Epidermal melanocyte (primary cell): ENCODE data around the gene CYP26B1.

Source experiments
- DNase-seq: peaks from one replicate; pipeline ENCODE4 v3.0.0; 2011; ENCODE audit warnings: low spot score; ENCODE audit not compliant: insufficient read length

The CYP26B1 gene

DNA sequence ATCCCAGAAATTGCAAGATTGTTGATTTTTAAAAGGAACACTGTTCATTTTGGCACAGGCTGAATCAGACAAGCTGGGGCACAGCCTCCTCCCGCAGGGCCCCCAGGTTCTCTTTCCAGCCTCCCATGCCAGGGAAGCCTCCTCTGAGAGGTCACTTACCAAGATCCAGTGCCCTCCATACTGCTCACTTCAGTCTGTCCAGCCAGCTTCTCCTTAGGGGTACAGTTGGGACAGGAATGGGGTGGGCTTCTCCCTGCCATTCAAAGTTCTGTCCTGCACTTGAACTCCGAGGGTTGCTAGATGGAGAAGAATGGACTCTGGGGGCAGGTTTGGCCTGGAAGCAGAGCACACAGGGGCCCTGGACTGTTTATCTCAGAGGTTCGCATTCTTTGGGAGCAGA, 7.5 kb upstream of the CYP26B1 start:
- DNase-seq: no peak

DNA sequence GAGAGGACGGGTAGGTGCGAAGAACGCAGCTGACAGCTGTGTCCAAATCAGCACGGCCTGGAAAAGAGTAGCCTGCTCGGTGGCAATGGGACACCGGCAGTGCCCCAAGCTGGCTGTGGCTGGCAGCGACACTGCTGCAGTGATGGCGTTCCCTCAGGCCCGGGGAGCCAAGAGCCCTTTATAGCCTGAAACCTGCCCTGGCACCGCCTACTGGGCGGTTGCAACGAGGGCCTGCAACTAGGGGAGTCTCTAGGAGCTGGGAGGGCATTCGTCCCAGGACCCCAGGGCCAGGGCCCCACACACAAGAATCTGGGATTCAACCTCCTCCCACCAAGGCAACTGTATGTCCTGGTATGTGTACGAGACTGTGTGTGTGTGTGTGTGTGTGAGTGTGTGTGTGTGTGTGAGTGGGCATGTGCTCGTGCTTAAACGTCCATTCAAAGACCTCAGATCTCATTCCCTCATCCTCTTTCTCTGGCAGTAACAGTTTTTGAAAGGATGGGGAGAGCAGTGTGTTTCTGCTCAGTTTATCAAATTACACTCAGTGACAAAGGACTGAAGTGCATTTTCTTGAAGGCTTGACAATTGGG, 6.8 kb upstream of the CYP26B1 start:
- DNase-seq: no peak

DNA sequence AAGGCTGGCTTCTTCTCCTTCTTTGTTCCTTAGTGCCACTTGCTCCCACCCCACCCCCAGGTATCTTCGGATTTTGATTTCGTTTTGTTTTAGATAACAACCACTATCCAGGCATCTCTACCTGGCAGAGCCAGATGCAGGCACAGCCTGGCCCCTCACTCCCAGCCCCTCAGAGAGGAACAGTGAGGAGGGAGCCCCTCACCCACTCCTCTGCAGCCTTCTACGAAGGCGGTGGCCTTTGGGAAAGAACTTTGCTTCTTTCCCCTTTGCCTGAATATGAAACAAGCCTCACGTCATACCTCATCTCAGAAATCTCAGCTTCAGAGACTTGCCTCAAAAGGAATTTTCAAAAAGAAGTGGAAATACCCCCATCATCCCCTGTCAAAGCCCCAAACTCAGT, 6.3 kb upstream of the CYP26B1 start:
- DNase-seq: no peak

DNA sequence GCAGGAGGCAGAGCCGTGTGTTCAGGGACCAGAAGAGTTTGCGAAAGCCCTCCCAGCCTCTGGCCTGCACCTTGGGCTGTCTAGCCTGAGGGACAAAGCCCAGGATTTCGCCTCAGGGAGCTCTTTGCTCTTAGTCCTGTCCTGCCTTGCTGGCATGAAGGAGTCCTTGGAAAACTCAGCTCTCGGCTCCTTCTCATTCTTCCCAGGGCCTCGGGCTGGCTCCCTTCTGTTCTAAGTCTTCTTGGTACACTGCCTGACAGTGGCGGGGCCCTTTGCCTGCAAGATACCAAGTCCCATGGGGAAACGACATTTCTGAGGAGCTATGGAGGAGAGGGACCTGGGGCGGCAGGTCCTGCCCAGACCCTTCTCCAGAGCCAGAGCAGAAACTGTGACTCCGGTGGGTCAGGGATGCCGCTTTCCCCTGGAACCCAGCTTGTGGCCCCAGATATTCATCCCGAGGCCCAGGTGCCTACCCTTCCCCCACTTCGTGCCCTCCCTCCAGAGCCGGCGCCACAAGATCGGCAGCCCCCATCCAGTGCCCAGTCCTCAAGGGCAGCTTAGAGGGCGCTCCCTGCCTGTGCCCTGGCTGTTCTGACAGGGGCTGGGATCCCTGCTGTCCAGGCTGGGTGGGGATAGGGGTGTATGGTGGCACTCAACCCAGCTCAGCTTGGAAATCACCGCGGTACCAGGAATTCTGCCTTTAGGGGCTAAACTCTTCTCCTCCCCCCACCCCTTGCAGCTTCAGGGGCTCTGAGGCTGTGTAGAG, 5.5 kb upstream of the CYP26B1 start:
- DNase-seq: no peak

DNA sequence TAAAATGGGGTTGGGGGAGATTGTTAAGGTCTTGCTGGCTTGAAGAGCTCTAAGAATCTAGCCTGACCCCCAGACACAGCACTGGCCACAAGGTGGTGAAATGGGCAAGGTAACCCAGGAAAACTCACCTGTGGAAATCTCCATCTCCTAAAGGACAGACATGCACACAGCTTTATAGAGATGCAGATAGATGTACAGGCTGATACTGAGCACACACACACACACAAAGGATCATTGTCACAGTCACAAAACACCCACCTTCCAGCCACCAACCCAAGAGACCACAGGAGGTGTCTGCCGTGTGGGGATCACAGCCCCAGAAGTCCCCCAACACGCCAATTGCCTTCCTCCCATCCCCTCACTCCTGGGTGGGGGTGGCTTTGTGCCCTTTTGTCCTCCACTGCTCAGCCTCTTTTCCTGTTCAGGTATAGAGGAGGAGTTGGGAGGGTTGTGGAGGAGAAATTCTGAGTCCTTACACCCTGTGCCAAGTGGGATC, 3.2 kb upstream of the CYP26B1 start:
- DNase-seq: no peak

DNA sequence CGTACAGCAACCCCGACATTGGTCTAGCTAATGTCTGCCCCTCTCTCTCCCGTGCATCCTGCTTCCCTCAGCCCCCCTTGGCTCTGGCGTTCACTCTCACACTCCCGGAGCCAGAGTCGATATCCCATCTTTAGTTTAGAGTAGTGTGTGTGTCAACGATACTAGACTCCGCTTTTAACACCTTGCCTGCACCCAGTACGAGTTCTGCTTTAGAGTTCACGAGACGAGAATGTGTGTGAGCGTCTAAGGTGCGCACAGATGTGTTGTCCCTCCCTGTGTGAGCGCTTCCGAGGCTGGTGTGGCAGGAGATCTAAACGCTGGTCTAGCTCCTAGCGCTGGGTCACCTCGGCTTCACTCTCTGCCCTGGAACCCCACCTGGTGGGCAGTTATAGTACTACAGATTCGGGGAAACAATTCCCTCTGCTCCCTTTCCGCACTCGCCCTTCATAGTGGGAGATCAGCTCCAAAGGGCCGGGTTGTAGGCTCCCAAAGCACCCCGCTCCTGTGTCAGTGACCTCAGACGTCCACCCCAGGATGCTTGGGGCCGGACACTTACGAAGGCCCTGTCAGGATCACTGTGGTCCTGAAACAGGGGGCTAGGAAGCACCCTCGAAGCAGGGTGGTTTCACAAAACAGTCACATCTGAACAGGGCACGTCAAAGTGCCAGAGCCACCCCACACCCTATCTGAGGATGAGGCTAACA, 2.6 kb upstream of the CYP26B1 start:
- peak; percentile 96 for DNase-seq

DNA sequence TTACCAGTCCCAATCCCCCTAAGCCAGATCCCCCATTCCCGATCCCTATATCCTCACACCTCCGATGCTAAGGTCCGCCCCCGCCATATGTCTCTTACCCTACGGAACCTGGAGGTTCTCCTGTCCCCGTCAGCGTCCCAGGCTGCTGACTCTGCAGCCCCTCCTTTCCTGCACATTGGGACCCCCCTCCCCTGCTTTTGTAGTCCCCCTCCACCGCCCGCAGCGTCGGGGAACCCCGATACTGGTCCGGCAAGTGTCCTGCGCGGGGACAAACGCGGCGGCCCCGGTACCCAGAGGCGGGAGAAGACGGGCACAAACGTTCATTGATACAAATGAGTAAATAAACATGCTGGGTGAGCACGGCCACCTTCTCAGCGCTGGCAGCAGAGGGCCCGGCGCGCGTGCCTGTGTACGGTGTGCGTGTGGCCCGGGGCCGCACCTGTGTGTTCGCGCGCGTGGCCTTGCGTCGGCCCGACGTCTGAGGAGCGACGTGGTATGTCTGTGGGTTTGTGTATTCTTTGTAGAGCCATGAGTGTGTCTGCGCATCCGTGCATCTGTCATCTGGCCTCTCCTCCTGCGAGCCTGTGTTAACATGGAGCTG, 2.0 kb upstream of the CYP26B1 start:
- DNase-seq: no peak

DNA sequence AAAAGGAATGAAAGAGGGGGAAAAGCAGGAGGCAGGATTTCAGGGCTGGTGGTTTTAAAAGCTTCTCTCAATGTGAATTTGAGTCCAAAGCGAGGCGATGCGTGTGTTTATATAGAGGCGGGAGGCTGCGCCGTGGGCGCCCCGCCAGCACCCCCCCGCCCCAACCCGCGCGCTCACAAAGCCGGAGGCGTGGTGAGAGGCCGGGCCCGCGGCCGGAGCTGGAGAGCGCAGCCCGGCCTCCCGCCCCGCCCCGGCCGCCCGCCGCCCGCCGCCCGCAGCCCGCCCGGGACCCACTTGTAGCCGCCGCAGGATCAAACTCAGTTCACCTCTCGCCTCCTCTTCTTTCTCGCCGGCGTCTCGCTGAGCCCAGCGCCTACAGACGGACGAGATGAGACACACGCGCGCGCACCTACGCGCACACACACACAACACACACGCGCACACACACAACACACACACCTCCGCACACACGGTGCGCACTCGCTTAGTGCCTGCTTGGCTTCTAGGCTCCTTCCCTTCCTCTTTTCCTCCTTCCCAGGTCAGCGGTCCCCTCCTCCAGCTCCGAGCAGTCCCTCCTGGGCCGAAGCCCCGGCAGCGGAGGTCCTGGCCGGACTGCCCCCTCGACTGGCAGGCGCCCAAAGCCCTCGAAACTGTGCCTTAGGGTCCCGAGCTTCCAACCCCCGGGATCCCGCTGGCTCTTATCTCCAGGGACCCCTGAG, 1.3 kb upstream of the CYP26B1 start:
- DNase-seq: no peak

DNA sequence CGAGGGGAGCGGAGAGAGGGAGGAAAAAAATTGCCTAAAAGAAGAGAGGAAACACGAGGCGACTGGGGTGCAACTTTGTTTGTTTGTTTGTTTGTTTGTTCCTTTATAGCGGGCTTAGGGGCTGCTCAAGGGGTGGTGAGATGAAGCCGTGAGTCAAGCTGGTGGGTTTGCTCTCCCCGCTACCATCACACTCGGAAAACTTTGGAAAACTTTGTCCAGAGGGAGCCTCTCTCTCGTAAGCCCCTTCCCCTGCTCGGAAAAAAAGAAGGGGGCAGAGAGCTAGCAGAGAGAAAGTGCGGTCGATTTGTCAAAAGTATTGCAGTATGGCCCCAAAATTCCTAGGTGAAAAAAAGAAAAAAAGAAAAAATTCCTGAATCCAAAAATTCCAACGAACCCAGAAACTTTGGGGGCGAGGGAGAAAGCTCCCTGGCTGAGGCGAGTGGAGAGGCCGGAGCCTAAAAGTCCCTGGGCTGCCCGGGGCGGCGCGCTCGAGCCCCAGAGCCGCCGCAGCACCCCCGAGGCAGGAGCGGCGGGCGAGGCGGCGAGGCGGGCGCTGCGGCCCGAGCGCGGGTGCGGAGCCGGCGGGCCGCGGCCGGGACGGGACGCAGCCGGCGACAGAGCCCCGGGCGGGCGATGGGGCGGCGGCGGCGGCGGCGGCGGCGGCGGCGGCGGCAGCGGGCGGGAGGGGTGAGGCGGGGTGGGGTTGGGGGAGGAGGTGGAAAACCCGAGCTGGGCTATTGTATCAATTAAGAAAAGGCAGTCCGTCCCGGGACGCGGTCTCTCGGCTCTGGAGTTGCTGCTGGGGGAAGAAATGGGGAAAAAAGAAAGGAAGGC, 558 bp upstream of the CYP26B1 start:
- no peak for DNase-seq

DNA sequence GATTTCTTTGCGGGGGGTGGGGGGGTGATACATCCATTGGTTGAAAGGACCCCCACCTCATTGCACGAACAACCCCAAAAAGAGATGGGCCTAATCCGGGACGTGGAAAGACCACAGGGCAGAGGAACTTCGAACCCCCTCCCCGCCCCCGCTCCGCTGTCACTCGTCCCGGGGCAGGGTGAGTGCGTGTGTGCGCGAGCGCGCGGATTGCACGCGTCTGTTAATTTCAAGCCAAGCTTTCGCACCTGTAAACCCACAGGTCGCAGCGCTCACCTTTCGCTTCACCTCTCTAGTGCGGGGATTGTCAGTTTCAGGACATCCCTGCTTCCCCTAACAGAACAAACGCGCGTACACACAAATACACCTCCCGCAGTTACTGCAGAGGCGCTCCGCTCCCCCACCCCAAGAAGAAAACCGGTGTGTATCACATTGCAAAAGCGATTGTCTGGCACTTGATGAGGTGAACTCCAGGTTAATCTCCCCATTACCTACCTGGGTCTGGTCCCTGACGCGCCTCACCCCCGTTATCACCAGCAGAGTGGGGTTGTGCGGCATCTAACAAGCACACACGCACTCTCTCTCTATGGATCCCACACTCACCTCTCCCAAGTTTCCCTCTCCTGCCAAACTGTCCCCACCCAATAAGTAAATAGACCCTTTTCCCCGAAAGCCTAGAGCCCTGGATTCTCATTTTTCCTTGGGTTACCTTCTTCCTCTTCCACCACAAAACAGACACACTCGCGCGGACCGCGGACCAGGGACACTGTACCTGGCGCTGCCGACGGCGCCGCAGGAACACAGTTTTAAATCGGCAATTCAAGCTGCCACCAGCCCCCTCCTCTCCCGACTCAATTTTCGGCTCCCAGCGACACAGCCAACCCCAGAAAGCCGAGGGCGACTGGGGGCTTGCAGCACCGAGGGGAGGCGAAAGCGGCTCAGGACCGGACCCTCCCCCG, 1.0 kb downstream of the CYP26B1 start:
- no peak for DNase-seq

DNA sequence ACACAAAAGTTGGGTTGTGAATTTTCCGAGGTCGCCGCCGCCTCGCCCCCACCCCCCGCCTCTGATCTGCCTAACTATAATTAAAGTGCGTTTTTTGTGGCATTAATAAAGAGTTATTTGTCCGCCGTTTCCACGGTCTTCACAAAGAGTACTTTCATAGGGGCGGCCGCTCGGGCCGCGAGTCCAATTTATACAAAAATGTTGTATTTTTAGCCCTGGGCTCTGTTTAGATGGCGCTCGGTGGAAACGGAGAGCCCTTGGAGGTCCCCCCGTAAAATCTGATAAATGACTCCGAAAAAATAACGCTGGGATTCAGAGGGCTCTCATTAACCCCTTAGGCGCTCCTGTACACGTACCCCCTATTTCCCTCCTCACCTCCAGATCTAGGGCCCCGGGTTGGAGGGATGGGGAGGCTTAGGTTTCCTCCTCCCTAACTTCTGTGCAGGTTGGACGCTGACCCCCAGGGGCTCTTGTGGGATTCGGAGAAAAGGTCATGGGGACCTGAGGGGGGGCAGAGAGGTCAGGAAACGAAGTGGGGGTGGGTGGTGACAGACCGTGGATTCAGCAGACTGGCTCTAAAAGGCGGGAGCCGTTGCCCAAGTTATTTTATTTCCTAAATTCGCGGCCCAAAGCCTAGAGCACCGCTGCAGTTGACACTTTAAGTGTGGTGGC, 1.9 kb downstream of the CYP26B1 start:
- peak; percentile 92 for DNase-seq

DNA sequence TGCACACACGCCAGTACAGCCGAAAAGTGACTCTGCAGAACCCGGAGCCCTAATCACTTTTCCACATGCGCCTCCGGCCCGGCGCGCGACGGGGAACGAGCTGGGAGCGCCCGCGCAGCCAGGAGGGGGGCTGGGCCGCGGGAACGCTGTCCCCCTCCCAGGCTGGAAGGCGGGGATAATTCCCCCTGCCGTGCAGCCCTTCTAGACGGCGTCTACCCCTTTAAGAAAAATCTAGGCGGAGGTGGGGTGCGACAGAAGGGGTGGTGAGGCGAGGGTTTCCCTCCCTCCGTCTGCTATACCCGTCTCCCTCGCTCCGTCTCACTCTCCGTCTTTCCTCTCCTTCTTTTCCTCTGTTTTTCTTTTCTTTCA, 2.4 kb downstream of the CYP26B1 start:
- peak; percentile 76 for DNase-seq

DNA sequence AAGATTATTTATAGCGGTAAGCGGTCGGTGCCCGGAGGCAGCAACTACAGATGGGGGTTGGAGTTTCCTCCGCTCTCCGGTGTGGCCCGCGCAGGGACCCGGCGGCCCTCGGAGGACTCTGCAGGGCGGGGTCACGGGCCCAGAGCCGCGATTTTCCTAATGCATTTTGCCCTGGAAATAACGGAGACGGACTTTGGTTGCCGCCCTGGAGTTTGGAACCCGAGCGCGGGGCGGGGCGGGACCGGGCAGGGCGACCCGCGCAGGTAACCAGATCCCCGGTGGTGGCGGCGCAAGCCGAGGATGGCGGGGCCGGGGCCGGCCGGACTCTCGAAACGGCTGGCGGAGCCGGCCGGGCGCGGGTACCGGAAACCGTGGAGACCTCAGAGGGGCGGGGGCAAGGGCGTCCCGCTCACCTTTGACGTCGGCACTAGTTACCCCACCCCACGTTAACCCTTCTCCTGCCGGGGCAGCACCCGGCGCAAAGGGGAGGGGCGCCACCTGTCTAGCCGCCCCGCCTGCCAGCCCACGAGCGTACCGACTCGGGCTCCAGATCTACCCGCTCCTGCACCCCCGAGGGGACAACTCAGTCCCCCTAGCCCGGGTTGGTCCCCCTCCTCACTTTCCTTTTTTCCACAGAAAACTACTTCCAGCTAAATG, 2.9 kb downstream of the CYP26B1 start:
- no peak for DNase-seq

DNA sequence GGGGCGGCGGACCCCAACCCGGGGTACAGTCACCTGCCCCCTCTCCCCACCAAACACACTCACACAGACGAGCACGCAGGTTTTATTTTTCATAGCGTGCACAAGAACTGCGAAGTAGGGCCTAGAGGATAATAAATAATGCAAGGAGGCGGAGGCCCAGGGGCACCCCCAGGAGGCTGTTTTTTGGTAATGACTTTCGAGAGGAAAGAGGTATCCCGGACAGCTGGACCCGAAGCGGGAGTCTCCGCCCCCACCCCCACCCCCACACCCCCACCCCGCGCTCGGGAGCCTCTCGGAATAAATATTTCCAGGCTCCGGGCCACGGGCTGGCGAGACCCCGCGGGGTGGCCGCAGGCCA, 3.4 kb downstream of the CYP26B1 start:
- DNase-seq: no peak

DNA sequence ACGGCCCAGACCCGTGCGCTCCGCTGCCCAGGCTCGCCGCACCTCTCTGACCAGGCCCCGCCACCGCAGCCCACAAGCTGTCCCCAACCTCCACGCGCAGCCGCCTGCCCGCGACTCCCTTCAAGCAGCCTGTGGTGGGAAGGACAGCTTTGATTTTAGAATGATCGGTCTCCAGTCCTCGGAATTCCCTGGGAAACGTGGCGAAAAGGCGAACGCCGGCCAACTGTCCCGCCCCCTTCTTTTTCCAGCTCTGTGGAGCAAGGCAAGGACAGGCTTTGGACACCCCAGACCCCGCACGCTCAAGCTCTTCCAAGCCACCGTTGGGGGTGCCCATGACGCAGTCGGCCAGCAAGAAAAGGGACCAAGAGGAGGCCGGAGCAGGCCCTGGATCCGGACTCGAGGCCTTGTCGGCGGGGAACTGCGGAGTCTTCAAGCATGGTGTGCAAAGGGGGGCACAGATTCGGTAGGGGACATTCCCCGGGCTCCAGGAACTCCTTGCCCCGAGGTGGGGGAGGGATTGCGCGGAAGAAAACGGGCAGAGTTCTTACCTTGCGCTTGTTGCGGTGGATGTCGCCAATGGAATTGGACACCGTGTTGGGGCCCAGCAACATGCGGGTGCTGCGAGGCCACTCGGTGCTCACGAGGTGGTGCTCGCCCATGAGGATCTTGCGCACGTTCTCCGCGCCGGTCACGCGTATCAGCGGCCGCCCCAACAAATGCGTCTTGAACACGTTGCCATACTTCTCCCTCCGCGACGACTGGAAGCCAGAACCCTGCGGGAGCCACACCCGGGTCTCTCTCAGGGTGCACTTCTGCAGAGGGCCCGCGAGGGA, 4.0 kb downstream of the CYP26B1 start:
- DNase-seq: no peak

DNA sequence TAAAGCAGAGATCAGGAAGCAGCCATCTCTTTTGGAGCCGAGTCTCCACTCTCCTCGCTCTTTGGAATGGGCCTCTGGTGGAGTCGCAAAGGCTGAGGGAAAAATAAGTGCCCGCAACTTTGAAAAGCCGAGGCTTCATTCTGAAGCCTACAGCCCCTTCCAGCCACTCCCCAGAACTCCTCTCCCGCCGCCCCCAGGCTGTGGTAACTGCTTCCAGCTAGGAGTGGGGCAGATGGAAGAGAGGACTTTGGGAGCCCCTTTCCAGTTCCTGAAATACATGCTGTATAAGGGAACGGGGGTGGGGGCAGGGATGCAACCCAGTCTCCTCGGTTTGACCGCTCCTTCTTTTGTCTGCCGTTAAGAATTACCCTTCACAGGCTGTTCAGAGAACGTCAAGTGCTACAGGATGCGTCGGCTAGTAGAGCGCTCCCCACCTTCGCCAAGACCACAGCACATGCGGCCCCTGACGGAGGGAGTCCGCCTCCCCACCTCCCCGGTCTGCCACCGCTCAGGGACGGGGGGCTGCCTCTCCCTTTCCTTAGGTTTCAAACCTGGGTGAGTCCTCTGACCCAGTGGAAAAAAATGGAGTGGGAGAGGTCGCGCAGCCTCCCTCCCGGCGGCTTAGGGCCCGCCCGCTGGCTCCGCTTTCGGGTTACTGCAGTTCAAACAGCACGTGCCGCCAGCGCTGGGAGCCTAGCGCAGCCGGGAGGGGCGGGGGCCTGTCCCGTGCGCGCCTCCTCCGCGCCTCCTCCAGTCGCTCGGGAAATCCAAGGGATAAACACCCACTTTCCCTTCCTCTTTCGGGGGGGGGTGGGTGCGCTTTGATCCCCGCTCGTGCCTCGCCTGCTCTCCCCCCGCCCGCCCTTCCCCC, 4.9 kb downstream of the CYP26B1 start:
- DNase-seq: no peak
